ENCODE results near the gene STAB1.
"Not testable (repeated sequence)": the region's sequence is repeated elsewhere in the genome, so short reads cannot be mapped to it uniquely, and the experiment has no call there.

The STAB1 gene

GRCh38 chr3:52523386-52524257 is 28.5 kb downstream of the STAB1 start:
- no peak for DNase-seq (ENCODE audit: extremely low read depth in 1 of 2, low read depth in 1 of 2)

GRCh38 chr3:52524258-52524751 is 29.2 kb downstream of the STAB1 start:
- no peak for DNase-seq (ENCODE audit: extremely low read depth in 1 of 2, low read depth in 1 of 2)

GRCh38 chr3:52524752-52525679 is 29.9 kb downstream of the STAB1 start:
- DNase-seq (ENCODE audit: extremely low read depth in 1 of 2, low read depth in 1 of 2) = no peak

- no peak for DNase-seq (ENCODE audit: extremely low read depth in 1 of 2, low read depth in 1 of 2)
Measured at GRCh38 chr3:52525680-52526561, 30.8 kb downstream of the STAB1 start.

- DNase-seq (ENCODE audit: extremely low read depth in 1 of 2, low read depth in 1 of 2) = not testable (repeated sequence)
Measured at GRCh38 chr3:52526671-52527038, 31.5 kb downstream of the STAB1 start.

- DNase-seq (ENCODE audit: extremely low read depth in 1 of 2, low read depth in 1 of 2) = no peak
Measured at GRCh38 chr3:52527039-52527731, 32.0 kb downstream of the STAB1 start.

GRCh38 chr3:52527732-52528585 is 32.8 kb downstream of the STAB1 start:
- DNase-seq (ENCODE audit: extremely low read depth in 1 of 2, low read depth in 1 of 2) = no peak

GRCh38 chr3:52528586-52529375 is 33.6 kb downstream of the STAB1 start:
- no peak for DNase-seq (ENCODE audit: extremely low read depth in 1 of 2, low read depth in 1 of 2)

- DNase-seq (ENCODE audit: extremely low read depth in 1 of 2, low read depth in 1 of 2) = no peak
Measured at GRCh38 chr3:52529376-52530333, 34.5 kb downstream of the STAB1 start.

GRCh38 chr3:52530918-52531826 is 36.0 kb downstream of the STAB1 start:
- no peak for DNase-seq (ENCODE audit: extremely low read depth in 1 of 2, low read depth in 1 of 2)

GRCh38 chr3:52531860-52532516 is 36.9 kb downstream of the STAB1 start:
- no peak for DNase-seq (ENCODE audit: extremely low read depth in 1 of 2, low read depth in 1 of 2)

GRCh38 chr3:52532517-52532837 is 37.3 kb downstream of the STAB1 start:
- DNase-seq (ENCODE audit: extremely low read depth in 1 of 2, low read depth in 1 of 2) = no peak

- DNase-seq (ENCODE audit: extremely low read depth in 1 of 2, low read depth in 1 of 2) = no peak
Measured at GRCh38 chr3:52532838-52533622, 37.9 kb downstream of the STAB1 start.

GRCh38 chr3:52533623-52534280 is 38.6 kb downstream of the STAB1 start, which contains the start of gene NT5DC2:
NT5DC2 (minus strand) TSS chr3:52533857; CDS start chr3:52533737, 120 bp downstream.
- peak; percentile 35 to 48 for DNase-seq (ENCODE audit: extremely low read depth in 1 of 2, low read depth in 1 of 2)

Data from stimulated activated CD8-positive, alpha-beta memory T cell treated with anti-CD3 and anti-CD28 coated beads, Interleukin-7, amount 100 ng/mL, for 48 hours (primary cell).